CD4-positive, alpha-beta memory T cell (primary cell): ENCODE results near the gene PROC. TPM values are rescaled to one million over a fixed set of nuclear protein-coding genes. Genes with fewer than 3 reads are reported as not detected.

Source experiments
- CTCF ChIA-PET: fragments of 350-600 bp; sonication (Branson Sonifier 250); formaldehyde crosslinking; loops from one replicate; lab custom pipeline; 2021; ENCODE audit warnings: inconsistent platforms; ENCODE audit not compliant: partially characterized antibody; lab: Charles Lee
- POLR2A ChIA-PET: fragments of 350-600 bp; sonication (Branson Sonifier 250); formaldehyde crosslinking; loops from one replicate; lab custom pipeline; 2021; ENCODE audit not compliant: partially characterized antibody; lab: Charles Lee
- DNase-seq, 5 donors: peaks; one replicate each; pipeline versions ENCODE4 v3.0.0 to v3.0.0-alpha.2; 2020 to 2022; ENCODE audit warnings: mixed read lengths in 1 of 5
- H3K27ac ChIP-seq: one replicate; pipeline ENCODE4 v1.7.0; 2013; ENCODE audit warnings: low read depth, low read length
- H3K27me3 ChIP-seq: 2 replicates; pipeline ENCODE4 v1.7.0; 2013; ENCODE audit warnings: mild to moderate bottlenecking, low read length, moderate library complexity; ENCODE audit not compliant: insufficient read depth
- H3K36me3 ChIP-seq: 2 replicates; pipeline ENCODE4 v1.7.0; 2013; ENCODE audit warnings: mild to moderate bottlenecking, low read length, moderate library complexity; ENCODE audit not compliant: insufficient read depth
- H3K4me1 ChIP-seq: 2 replicates; pipeline ENCODE4 v1.7.0; 2013; ENCODE audit warnings: mild to moderate bottlenecking, low read length, moderate library complexity; ENCODE audit not compliant: insufficient read depth
- H3K4me3 ChIP-seq, 2 donors: one replicate each; pipeline ENCODE4 v1.7.0; 2013; ENCODE audit warnings: low read length in 2 of 2, mild to moderate bottlenecking in 1 of 2
- H3K9me3 ChIP-seq, 2 donors: one replicate each; pipeline ENCODE4 v1.7.0; 2013; ENCODE audit warnings: low read length in 2 of 2, control low read depth in 1 of 2; ENCODE audit not compliant: control insufficient read depth in 1 of 2
- H3K27ac Mint-ChIP-seq, 7 donors: one replicate each; pipeline ENCODE4 v1.8.0; 2020 to 2021; ENCODE audit warnings: mixed read lengths in 7 of 7, mild to moderate bottlenecking in 6 of 7, inconsistent platforms in 3 of 7, moderate library complexity in 3 of 7
- H3K27me3 Mint-ChIP-seq, 2 donors: one replicate each; pipeline ENCODE4 v1.8.0; 2020 to 2021; ENCODE audit warnings: mixed read lengths in 2 of 2
- H3K36me3 Mint-ChIP-seq, 2 donors: one replicate each; pipeline ENCODE4 v1.8.0; 2020 to 2021; ENCODE audit warnings: mixed read lengths in 2 of 2, inconsistent platforms in 1 of 2, mild to moderate bottlenecking in 1 of 2
- H3K4me1 Mint-ChIP-seq, 4 donors: one replicate each; pipeline ENCODE4 v1.8.0; 2020 to 2021; ENCODE audit warnings: mixed read lengths in 4 of 4, mild to moderate bottlenecking in 1 of 4
- H3K4me3 Mint-ChIP-seq, 8 donors: one replicate each; pipeline ENCODE4 v1.8.0; 2020 to 2021; ENCODE audit warnings: mixed read lengths in 8 of 8, mild to moderate bottlenecking in 7 of 8, moderate library complexity in 6 of 8, inconsistent platforms in 3 of 8
- H3K9me3 Mint-ChIP-seq, 8 donors: one replicate each; pipeline ENCODE4 v1.8.0; 2020 to 2021; ENCODE audit warnings: mixed read lengths in 8 of 8, mild to moderate bottlenecking in 5 of 8, inconsistent platforms in 3 of 8, moderate library complexity in 1 of 8
- intact Hi-C: fragments of 100-400 bp; cut with micrococcal nuclease; formaldehyde crosslinking; loops from one replicate; pipeline ENCODE4 v1.15.1; 2023
- polyA plus RNA-seq, 2 donors: library from polyadenylated mRNA; unstranded; fragments of 300-500 nt; fragmentation: Illumina TruSeq; gene quantifications; one replicate each; pipeline ENCODE4 v1.2.3, GENCODE V29; 2021
- total RNA-seq, 2 experiments: library from RNA; stranded (reverse); gene quantifications; one replicate each; pipeline ENCODE4 v1.2.3, GENCODE V29; 2021

Gene PROC
- total and polyA plus RNA-seq, 4 experiments from 2014 or later: not detected

DNA sequence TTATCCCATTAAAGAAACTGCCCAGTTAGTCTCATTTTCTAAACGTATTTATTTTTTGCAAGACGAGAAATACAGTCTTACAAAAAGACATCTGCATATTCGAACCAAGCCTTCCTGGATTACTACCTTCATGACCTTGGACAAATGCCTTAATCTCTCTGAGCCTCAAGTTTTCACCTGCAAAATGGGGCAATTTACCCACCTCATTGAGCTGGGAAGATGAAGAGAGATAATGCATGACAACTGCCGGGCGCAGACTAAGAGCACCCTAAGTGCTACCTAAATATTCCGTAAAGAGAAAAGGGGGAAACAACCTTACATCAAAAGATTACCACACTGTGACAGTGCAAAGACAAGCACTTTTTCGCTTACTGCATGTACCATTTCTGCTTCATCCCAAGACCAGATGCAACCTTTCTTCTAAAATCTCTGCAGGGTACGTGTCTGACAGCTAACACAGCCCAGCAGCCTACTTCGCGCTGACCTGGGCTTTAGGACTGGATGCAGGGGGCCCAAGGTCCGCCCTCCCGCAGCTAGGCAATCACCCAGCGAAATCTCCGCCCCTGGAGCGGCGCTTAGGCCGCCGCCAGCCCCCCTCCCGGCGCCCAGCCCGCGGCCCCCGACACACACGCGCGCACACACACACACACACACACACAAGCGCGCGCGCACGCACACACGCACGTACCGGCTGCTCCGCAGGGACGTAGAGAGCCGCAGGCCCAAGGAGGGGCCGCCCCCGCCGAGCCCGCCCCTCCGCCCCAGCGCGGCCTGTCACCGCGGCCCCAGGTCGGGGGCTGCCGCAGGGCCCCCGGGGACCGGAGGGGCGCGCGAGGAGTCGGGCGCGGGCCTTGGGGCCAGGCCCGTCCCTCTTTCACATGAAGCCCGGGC lies 31.2 kb upstream of the PROC start:
- POLR2A ChIA-PET: interaction anchor here (1.2 to 6.7 kb wide), 4 partner anchors 9 to 94 kb away, joined by 4 to 104 read pairs (median 8); partner anchors contain the start of gene ERCC3
- Mint-ChIP-seq H3K27ac (peak overlapping the region; percentile 87 to 99 (median 94)), H3K36me3 (peaks cover 3 to 17% of the 10 kb centered on the region in 2 donors), H3K4me1 (peaks cover 50 to 76% (median 58%) of the 10 kb centered on the region in 4 donors), H3K27me3 (no peaks in the 10 kb centered on the region), H3K4me3 (peak overlapping the region; percentile 86 to 97 (median 94)), H3K9me3 (peaks cover 0 to 8% (median 0%) of the 10 kb centered on the region in 8 donors)
- no peaks in the 10 kb centered on the region for H3K36me3 ChIP-seq
- no peaks in the 10 kb centered on the region for H3K9me3 ChIP-seq
- peak overlapping the region; percentile 62 to 65 for H3K4me3 ChIP-seq
- intact Hi-C loops: loop anchor here (1.0 to 10.0 kb wide), 5 partner anchors 8 to 730 kb away; partner anchors contain the start of genes GYPC, POLR2D and SAP130
- no peaks in the 10 kb centered on the region for H3K27me3 ChIP-seq
- DNase-seq: peak; percentile 83 to 88 (median 85)
- peaks cover 55% of the 10 kb centered on the region for H3K4me1 ChIP-seq
- H3K27ac ChIP-seq: peak overlapping the region; percentile 97
- CTCF ChIA-PET: interaction anchor here (2.5 kb wide), 1 partner anchor 29 kb away, joined by 13 read pairs; no protein-coding TSS in a partner anchor

DNA sequence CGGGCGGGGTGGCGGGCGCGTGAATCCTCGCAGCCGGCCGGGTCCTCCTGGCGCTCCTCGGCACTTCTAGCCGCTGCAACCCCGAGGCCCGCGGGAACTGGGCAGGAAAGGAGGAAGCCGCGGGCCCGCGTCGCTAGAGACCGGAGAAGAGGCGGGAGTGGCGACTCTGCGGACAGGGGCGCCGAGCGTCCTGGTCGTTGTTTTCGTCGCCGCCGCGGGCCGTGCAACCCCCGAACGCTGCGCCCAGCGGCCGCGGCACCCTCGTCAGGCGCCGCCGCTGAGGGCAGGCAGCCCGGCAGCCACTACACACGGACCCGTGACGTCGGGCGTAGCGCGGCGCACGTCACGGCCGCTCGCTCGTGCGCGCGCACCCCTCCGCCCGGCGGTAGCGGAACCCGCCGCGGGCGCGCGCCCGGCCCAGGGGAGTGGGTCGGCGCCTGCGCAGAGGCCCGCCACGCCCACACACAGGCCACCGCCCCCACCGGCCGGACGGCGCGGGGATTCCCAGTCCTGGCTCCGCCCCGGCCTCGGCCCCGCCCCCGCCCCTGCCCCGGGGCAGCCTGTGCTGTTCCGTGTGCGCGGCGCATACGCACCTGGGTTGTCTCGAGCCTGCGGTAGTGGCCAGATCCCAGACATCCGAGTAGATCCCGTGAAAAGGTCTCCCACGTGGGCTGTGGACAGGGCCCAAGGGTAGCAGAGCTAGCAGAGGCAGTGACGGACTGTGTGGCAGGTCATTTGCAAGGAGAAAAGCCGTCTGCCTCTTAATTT lies 30.4 kb upstream of the PROC start, which contains the start of gene MAP3K2:
Gene MAP3K2, minus strand, starts transcription at position 321 of the 768 bp plus-strand sequence. CDS start 44,846 bp downstream, outside the sequence.
- Mint-ChIP-seq H3K27ac (peak within 1 kb of the TSS; percentile 99 to 100 (median 99)), H3K36me3 (peaks cover 3 to 16% of the 10 kb centered on the region in 2 donors), H3K27me3 (no peaks in the 10 kb centered on the region), H3K9me3 (peaks cover 0 to 7% (median 0%) of the 10 kb centered on the region in 8 donors), H3K4me1 (peaks cover 49 to 71% (median 54%) of the 10 kb centered on the region in 4 donors), H3K4me3 (peak within 1 kb of the TSS; percentile 89 to 97 (median 94))
- CTCF ChIA-PET: interaction anchor here (0.8 to 2.5 kb wide), 4 partner anchors 11 to 28 kb away, joined by 3 to 13 read pairs (median 6); no protein-coding TSS in a partner anchor
- no peaks in the 10 kb centered on the region for H3K36me3 ChIP-seq
- DNase-seq: peak; percentile 92 to 94 (median 93)
- no peaks in the 10 kb centered on the region for H3K27me3 ChIP-seq
- peak within 1 kb of the TSS; percentile 97 for H3K27ac ChIP-seq
- no peaks in the 10 kb centered on the region for H3K9me3 ChIP-seq
- peaks cover 46% of the 10 kb centered on the region for H3K4me1 ChIP-seq
- POLR2A ChIA-PET: interaction anchor here (1.0 to 6.7 kb wide), 14 partner anchors 10 to 704 kb away, joined by 3 to 104 read pairs (median 5); partner anchors contain the start of genes ERCC3, IWS1, SAP130 and SFT2D3
- H3K4me3 ChIP-seq: peak within 1 kb of the TSS; percentile 62 to 65
- intact Hi-C loops: loop anchor here (1.0 to 10.0 kb wide), 10 partner anchors 9 to 731 kb away; partner anchors contain the start of genes GYPC, IWS1, POLR2D and SAP130

DNA sequence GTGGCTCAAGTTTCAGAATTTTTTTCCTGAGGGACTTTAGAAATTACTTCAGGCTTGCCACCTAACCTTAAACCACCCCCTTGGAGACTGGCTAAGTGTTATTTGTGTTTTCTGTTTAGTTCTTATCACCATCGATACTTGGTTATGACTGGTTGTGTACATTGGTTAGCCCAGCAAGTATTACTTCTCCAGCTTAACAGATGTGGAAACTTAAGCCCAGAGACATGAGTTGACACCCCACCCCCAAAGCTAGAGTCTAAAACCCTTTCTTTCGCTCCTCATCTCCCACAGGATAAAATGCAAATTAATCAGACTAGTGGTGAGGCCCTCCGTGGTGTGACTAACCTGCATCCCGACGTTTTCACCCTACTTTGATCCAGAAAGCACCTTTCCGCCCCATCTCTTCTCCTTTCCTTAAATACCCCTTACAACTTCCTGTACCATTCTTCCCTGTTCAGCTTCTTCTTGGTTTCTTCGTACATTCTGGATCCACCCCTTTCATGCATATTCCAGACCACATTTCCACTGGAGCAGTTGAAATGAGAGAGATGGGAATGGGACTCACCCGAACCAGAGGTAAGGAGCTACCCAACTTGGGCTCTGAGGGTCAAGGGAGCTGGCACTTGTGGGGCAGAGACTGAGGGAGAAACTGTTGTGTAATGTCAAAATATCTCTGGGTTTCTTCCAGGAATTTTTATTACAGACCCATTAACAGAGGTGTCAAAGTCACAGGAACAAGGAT lies 29.6 kb upstream of the PROC start:
- Mint-ChIP-seq H3K9me3 (peaks cover 0 to 7% (median 0%) of the 10 kb centered on the region in 8 donors), H3K36me3 (peaks cover 3 to 11% of the 10 kb centered on the region in 2 donors), H3K27me3 (no peaks in the 10 kb centered on the region), H3K4me1 (peaks cover 43 to 64% (median 48%) of the 10 kb centered on the region in 4 donors), H3K4me3 (peak overlapping the region; percentile 83 to 95 (median 91)), H3K27ac (peak overlapping the region; percentile 99 to 100 (median 99))
- no peak for DNase-seq
- intact Hi-C loops: loop anchor here (1.0 to 10.0 kb wide), 8 partner anchors 20 to 731 kb away; partner anchors contain the start of genes GYPC, IWS1, POLR2D and SAP130
- Histone ChIP-seq H3K36me3 (no peaks in the 10 kb centered on the region), H3K9me3 (no peaks in the 10 kb centered on the region), H3K4me1 (peaks cover 40% of the 10 kb centered on the region), H3K4me3 (peak overlapping the region; percentile 14 to 60), H3K27me3 (no peaks in the 10 kb centered on the region), H3K27ac (peak overlapping the region; percentile 97)
- CTCF ChIA-PET: interaction anchor here (0.8 to 2.1 kb wide), 5 partner anchors 10 to 28 kb away, joined by 3 to 9 read pairs (median 3); no protein-coding TSS in a partner anchor
- POLR2A ChIA-PET: interaction anchor here (1.0 to 6.7 kb wide), 13 partner anchors 11 to 703 kb away, joined by 3 to 104 read pairs (median 5); partner anchors contain the start of genes ERCC3, IWS1, SAP130 and SFT2D3

DNA sequence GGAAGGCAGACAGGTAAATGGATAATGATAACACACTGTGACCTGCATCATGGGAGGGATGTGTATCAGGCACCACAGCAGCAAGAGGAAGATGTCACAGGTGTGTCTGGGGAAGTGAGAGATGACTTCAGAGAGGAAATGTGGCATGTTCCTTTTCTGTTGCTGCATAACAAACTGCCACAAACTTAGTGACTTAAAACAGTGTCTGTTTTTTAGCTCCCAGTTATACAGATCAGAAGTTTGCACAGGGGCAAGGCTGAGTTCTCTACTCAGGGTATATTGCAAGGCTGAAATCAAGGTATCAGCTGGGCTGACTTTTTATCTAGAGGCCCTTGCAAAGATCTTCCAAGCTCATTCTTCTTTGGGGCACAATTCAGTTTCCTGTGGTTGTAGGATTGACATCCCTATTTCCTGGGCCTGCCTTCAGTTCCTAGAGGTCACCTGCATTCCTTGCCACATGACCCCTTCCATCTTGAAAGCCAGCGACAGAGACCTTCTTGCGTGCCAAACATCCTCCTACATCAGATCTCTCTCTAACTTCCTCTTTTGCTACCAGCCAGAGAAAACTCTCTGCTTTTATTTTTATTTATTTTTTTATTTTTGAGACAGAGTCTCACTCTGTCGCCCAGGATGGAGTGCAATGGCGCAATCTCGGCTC lies 28.3 kb upstream of the PROC start:
- CTCF ChIA-PET: interaction anchor here (1.3 to 2.1 kb wide), 5 partner anchors 13 to 27 kb away, joined by 3 to 9 read pairs (median 4); no protein-coding TSS in a partner anchor
- POLR2A ChIA-PET: interaction anchor here (2.2 to 6.7 kb wide), 2 partner anchors 22 to 136 kb away, joined by 9 to 104 read pairs; partner anchors contain the start of gene IWS1

DNA sequence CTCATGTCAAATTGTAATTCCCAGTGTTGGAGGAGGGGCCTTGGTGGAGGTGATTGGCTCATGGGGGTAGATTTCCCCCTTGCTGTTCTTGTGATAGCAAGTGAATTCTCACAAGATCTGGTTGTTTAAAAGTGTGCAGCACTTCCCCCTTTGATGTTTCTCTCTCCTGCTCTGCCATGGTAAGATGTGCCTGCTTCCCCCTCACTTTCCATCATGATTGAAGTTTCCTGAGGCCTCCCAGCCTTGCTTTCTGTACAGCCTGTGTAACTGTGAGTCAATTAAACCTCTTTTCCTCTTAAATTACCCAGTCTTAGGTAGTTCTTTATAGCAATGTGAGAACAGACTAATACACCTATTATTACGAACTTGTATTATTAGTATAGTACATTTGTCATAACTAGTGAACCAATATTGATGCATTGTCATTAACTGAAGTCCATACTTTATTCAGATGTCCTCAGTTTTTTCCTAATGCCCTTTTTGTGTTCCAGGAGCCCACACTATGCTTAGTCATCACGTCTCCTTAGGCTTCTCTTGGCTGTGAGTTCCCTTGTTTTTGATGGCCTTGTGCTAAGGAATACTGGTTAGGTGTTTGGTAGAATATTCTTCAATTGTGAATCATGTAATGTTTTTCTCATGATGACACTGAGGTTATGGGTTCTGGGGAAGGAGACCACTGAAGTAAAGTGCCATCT lies 25.9 kb upstream of the PROC start:
- H3K36me3 ChIP-seq: no peaks in the 10 kb centered on the region
- H3K36me3 Mint-ChIP-seq: peaks cover 0 to under 1% of the 10 kb centered on the region in 2 donors
- CTCF ChIA-PET: no interaction called here
- H3K27ac ChIP-seq: no peak overlapping the region
- no peak overlapping the region for H3K4me3 Mint-ChIP-seq
- peaks cover 0 to 2% of the 10 kb centered on the region in 2 donors for H3K27me3 Mint-ChIP-seq
- H3K4me1 Mint-ChIP-seq: peaks cover 17 to 31% (median 22%) of the 10 kb centered on the region in 4 donors
- H3K27ac Mint-ChIP-seq: peak overlapping the region in 3 of 7 donors; percentile 28 to 68 (median 62)
- peaks cover 0 to under 1% (median 0%) of the 10 kb centered on the region in 8 donors for H3K9me3 Mint-ChIP-seq
- no peak overlapping the region for H3K4me3 ChIP-seq
- H3K9me3 ChIP-seq: no peaks in the 10 kb centered on the region
- H3K27me3 ChIP-seq: no peaks in the 10 kb centered on the region
- DNase-seq: no peak
- POLR2A ChIA-PET: no interaction called here
- intact Hi-C loops: no loop called here
- peaks cover 22% of the 10 kb centered on the region for H3K4me1 ChIP-seq

More for the DNA sequence above, 28.3 kb upstream of the PROC start:
- peaks cover 37 to 55% (median 41%) of the 10 kb centered on the region in 4 donors for H3K4me1 Mint-ChIP-seq
- peaks cover 0 to 7% of the 10 kb centered on the region in 2 donors for H3K36me3 Mint-ChIP-seq
- peaks cover 40% of the 10 kb centered on the region for H3K4me1 ChIP-seq
- H3K27ac Mint-ChIP-seq: peak overlapping the region; percentile 99 to 100 (median 99)
- H3K27me3 Mint-ChIP-seq: no peaks in the 10 kb centered on the region
- H3K9me3 ChIP-seq: no peaks in the 10 kb centered on the region
- intact Hi-C loops: loop anchor here (2.0 to 10.0 kb wide), 5 partner anchors 27 to 733 kb away; partner anchors contain the start of genes GYPC, POLR2D, SAP130 and WDR33
- H3K36me3 ChIP-seq: no peaks in the 10 kb centered on the region
- peak overlapping the region; percentile 97 for H3K27ac ChIP-seq
- H3K4me3 ChIP-seq: no peak overlapping the region
- peaks cover 0 to 7% (median 0%) of the 10 kb centered on the region in 8 donors for H3K9me3 Mint-ChIP-seq
- no peaks in the 10 kb centered on the region for H3K27me3 ChIP-seq
- DNase-seq: peak; percentile 24 to 79 (median 44)
- H3K4me3 Mint-ChIP-seq: peak overlapping the region in 5 of 8 donors; percentile 26 to 93 (median 73)
